Right lobe of liver (tissue), 6 donors: ENCODE data around the gene SLC38A10. TPM values are rescaled to one million over a fixed set of nuclear protein-coding genes. Genes with fewer than 3 reads are reported as not detected.

ENCODE experiments used
- ATAC-seq, 4 donors: fragments of 200-7000 bp; cut with Tn5 transposase; one replicate each; pipeline ENCODE4 v1.9.1; 2020; ENCODE audit warnings: mild to moderate bottlenecking in 4 of 4, moderate library complexity in 4 of 4
- DNase-seq, 3 donors: peaks; one replicate each; pipeline ENCODE4 v3.0.0-alpha.2; 2020
- H3K27ac ChIP-seq, 3 donors: fragments of 200-600 bp; one replicate each; pipeline ENCODE4 v1.8.0; 2022
- H3K27me3 ChIP-seq, 2 donors: fragments of 200-600 bp; one replicate each; pipeline ENCODE4 v1.8.0; 2022
- H3K36me3 ChIP-seq, 4 donors: fragments of 200-600 bp; sonication (generic) in 1 of 4; one replicate each; pipeline versions ENCODE4 v1.5.1 to v1.8.0; 2017 to 2022; ENCODE audit warnings: control low read depth in 1 of 4
- H3K4me1 ChIP-seq, 4 donors: fragments of 200-600 bp; sonication (generic) in 1 of 4; one replicate each; pipeline versions ENCODE4 v1.5.1 to v1.8.0; 2017 to 2022; ENCODE audit warnings: control low read depth in 1 of 4
- H3K4me3 ChIP-seq, 3 donors: fragments of 200-600 bp; one replicate each; pipeline ENCODE4 v1.8.0; 2022
- H3K9me3 ChIP-seq, 4 donors: fragments of 200-600 bp; sonication (generic) in 1 of 4; one replicate each; pipeline versions ENCODE4 v1.5.1 to v1.8.0; 2017 to 2022; ENCODE audit warnings: control low read depth in 1 of 4
- CTCF ChIP-seq, 4 donors: fragments of 200-600 bp in 3 of 4; fragments of 450-650 bp in 1 of 4; IDR thresholded peaks; one replicate each; pipeline versions ENCODE4 v1.5.1 to v1.8.0; 2016 to 2022; ENCODE audit warnings: antibody characterized with exemption in 4 of 4, mild to moderate bottlenecking in 2 of 4
- POLR2A ChIP-seq: fragments of 450-650 bp; IDR thresholded peaks from one replicate; pipeline ENCODE4 v1.6.1; 2017; ENCODE audit warnings: antibody characterized with exemption, mild to moderate bottlenecking
- WGBS: methylation state at CpG from one replicate; pipeline ENCODE4 v1.1.6; 2018; ENCODE audit warnings: low coverage, low lambda C conversion rate; ENCODE audit not compliant: insufficient coverage; ENCODE audit errors: missing lambda C conversion rate; 5-methylcytosine and 5-hydroxymethylcytosine counted together
- intact Hi-C, 2 donors: fragments of 100-400 bp; cut with DNase I; formaldehyde crosslinking; loops; one replicate each; pipeline versions ENCODE4 v1.11.2 to v1.14.1; 2022
- total RNA-seq, 6 experiments: library from RNA; depleted of rRNA in 2 of 6; stranded (reverse); fragments of >200 nt in 2 of 6; fragmentation: NEBNext Ultra II Directional in 3 of 6; extraction: Animal tissue kit (Norgen Biotek cat#: 25700) in 3 of 6; gene quantifications; one replicate each; pipeline versions ENCODE4 v1.1.0 to v1.2.4, GENCODE V29; 2016 to 2023
- donor health status: DM: no; HTN: yes; CAD: no.
- donor health status: DM: no; HTN: no; CAD: no.
- donor health status: DM: no; HTN: no; CAD: no.
- donor health status: DM: no; HTN: yes; CAD: no.
- donor health status: DM: no; HTN: yes; CAD: no.

SLC38A10 gene
- total RNA-seq, 6 experiments from 2014 or later = 60.9 to 104 (median 86.1) TPM

- ATAC-seq = peak; percentile 96 to 98 (median 98)
- H3K4me1 ChIP-seq = peaks cover 0 to 4% (median 0%) of the 10 kb centered on the region in 4 donors
Observed at GRCh38 chr17:81222906-81223761, 72.0 kb downstream of the SLC38A10 start, which contains the start of gene CEP131. TSS of gene CEP131 (minus strand) at chr17:81222965. CDS start at chr17:81220056, 2,909 bp downstream.

GRCh38 chr17:81222620-81222905 lies 72.5 kb downstream of the SLC38A10 start:
- no CpG with 5 or more reads among the region's 30 CpGs for WGBS

More at GRCh38 chr17:81222906-81223761, 72.0 kb downstream of the SLC38A10 start, which contains the start of gene CEP131:
- no peaks in the 10 kb centered on the region for H3K27me3 ChIP-seq
- no peak within 1 kb of the TSS for H3K27ac ChIP-seq
- H3K36me3 ChIP-seq = no peaks in the 10 kb centered on the region
- DNase-seq = peak; percentile 100
- WGBS = under 1% methylated on average over 24 of the region's 79 CpGs
- H3K9me3 ChIP-seq = no peaks in the 10 kb centered on the region
- TF ChIP-seq CTCF (IDR thresholded peaks at IDR 0.05) = no peak
- peak within 1 kb of the TSS; percentile 69 to 74 (median 69) for H3K4me3 ChIP-seq
- intact Hi-C loops = no loop called here

GRCh38 chr17:81221842-81222619 lies 73.1 kb downstream of the SLC38A10 start:
- DNase-seq = peak in 1 of 3 donors; percentile 54
- H3K27me3 ChIP-seq = no peaks in the 10 kb centered on the region
- no peak for TF ChIP-seq POLR2A
- no peak for TF ChIP-seq CTCF (IDR thresholded peaks at IDR 0.05)
- no peaks in the 10 kb centered on the region for H3K36me3 ChIP-seq
- ATAC-seq = no peak
- no CpG with 5 or more reads among the region's 24 CpGs for WGBS
- no peaks in the 10 kb centered on the region for H3K9me3 ChIP-seq
- H3K4me1 ChIP-seq = peaks cover 0 to 4% (median 0%) of the 10 kb centered on the region in 4 donors
- H3K4me3 ChIP-seq = peak overlapping the region; percentile 69 to 74 (median 69)
- intact Hi-C loops = no loop called here
- no peak overlapping the region for H3K27ac ChIP-seq

More at GRCh38 chr17:81222620-81222905, 72.5 kb downstream of the SLC38A10 start:
- Histone ChIP-seq H3K4me1 (peaks cover 0 to 4% (median 0%) of the 10 kb centered on the region in 4 donors), H3K4me3 (peak overlapping the region; percentile 69 to 74 (median 69)), H3K27ac (no peak overlapping the region), H3K9me3 (no peaks in the 10 kb centered on the region), H3K27me3 (no peaks in the 10 kb centered on the region), H3K36me3 (no peaks in the 10 kb centered on the region)
- DNase-seq = no peak
- ATAC-seq = no peak
- intact Hi-C loops = no loop called here
- no peak for TF ChIP-seq CTCF (IDR thresholded peaks at IDR 0.05)

- peaks cover 0 to 4% (median 0%) of the 10 kb centered on the region in 4 donors for H3K4me1 ChIP-seq
- no peaks in the 10 kb centered on the region for H3K27me3 ChIP-seq
- no peaks in the 10 kb centered on the region for H3K9me3 ChIP-seq
- no peak for TF ChIP-seq CTCF (IDR thresholded peaks at IDR 0.05)
- no peak for TF ChIP-seq POLR2A
- WGBS = 86% methylated on average over 8 of the region's 11 CpGs
- DNase-seq = no peak
- H3K4me3 ChIP-seq = no peak overlapping the region
- no peaks in the 10 kb centered on the region for H3K36me3 ChIP-seq
- H3K27ac ChIP-seq = no peak overlapping the region
- no peak for ATAC-seq
- intact Hi-C loops = no loop called here
Observed at GRCh38 chr17:81221371-81221841, 73.7 kb downstream of the SLC38A10 start.
